SK-N-SH (cell line): ENCODE results near the gene ZBED1. TPM values are rescaled to one million over a fixed set of nuclear protein-coding genes. Genes with fewer than 3 reads are reported as not detected.
"Not testable (repeated sequence)": the region's sequence is repeated elsewhere in the genome, so short reads cannot be mapped to it uniquely, and the experiment has no call there.

Experiments
- CTCF ChIA-PET: fragments of 300-600, 350-600 bp; formaldehyde crosslinking; extraction: SDS; loops from one replicate; lab custom pipeline; 2021; lab: Yijun Ruan, JAX
- POLR2A ChIA-PET: fragments of 350-600 bp; sonication (Branson Sonifier 250); formaldehyde crosslinking; extraction: SDS; loops from one replicate; lab custom pipeline; 2020; ENCODE audit warnings: antibody characterized with exemption, inconsistent platforms; lab: Yijun Ruan, JAX
- DNase-seq: peaks from one replicate; pipeline ENCODE4 v3.0.0; 2012
- H2AFZ ChIP-seq: fragments of 200-600 bp; sonication (generic); 2 replicates; pipeline ENCODE4 v1.8.1; 2016; ENCODE audit warnings: antibody characterized with exemption, mild to moderate bottlenecking, low read depth
- H3F3A ChIP-seq: fragments of 200-600 bp; sonication (generic); replicated peaks from 2 replicates; pipeline ENCODE3; 2016; ENCODE audit warnings: antibody characterized with exemption, mild to moderate bottlenecking; ENCODE audit not compliant: insufficient read depth
- H3K27ac ChIP-seq, 2 experiments: fragments of 200-500 bp in 1 of 2; fragments of 200-600 bp in 1 of 2; sonication (Bioruptor generic) in 1 of 2; sonication (generic), shearing (Covaris generic) in 1 of 2; 2 replicates each; pipeline versions ENCODE4 v1.5.1 to v1.6.1; 2014 to 2016; ENCODE audit warnings: low read depth in 2 of 2, inconsistent platforms in 1 of 2, low read length in 1 of 2, mild to moderate bottlenecking in 1 of 2, mixed read lengths in 1 of 2
- H3K27me3 ChIP-seq: fragments of 200-600 bp; sonication (generic), shearing (Covaris generic); 2 replicates; pipeline ENCODE4 v1.6.1; 2016; ENCODE audit warnings: mixed run types; ENCODE audit not compliant: insufficient read depth
- H3K36me3 ChIP-seq, 2 experiments: fragments of 200-500 bp in 1 of 2; fragments of 200-600 bp in 1 of 2; sonication (Bioruptor generic) in 1 of 2; sonication (generic) in 1 of 2; replicated peaks in 1 of 2; 2 replicates each; pipeline versions ENCODE3 to v1.5.1; 2014 to 2016; ENCODE audit warnings: low read length in 1 of 2, mild to moderate bottlenecking in 1 of 2; ENCODE audit not compliant: insufficient read depth in 2 of 2, control insufficient read depth in 1 of 2
- H3K4me1 ChIP-seq, 2 experiments: fragments of 200-500 bp in 1 of 2; fragments of 200-600 bp in 1 of 2; sonication (Bioruptor generic) in 1 of 2; sonication (generic), shearing (Covaris generic) in 1 of 2; 2 replicates each; pipeline versions ENCODE4 v1.5.1 to v1.6.1; 2014 to 2016; ENCODE audit warnings: low read depth in 1 of 2, low read length in 1 of 2, mixed run types in 1 of 2; ENCODE audit not compliant: insufficient read depth in 2 of 2, control insufficient read depth in 1 of 2
- H3K4me2 ChIP-seq: fragments of 200-600 bp; sonication (generic), shearing (Covaris generic); 2 replicates; pipeline ENCODE4 v1.6.1; 2017; ENCODE audit warnings: mixed run types
- H3K4me3 ChIP-seq, 2 experiments: fragments of 200-500 bp in 1 of 2; fragments of 200-600 bp in 1 of 2; sonication (Bioruptor generic) in 1 of 2; sonication (generic), shearing (Covaris generic) in 1 of 2; 2 replicates each; pipeline versions ENCODE4 v1.5.1 to v1.8.1; 2014 to 2016; ENCODE audit warnings: low read depth in 2 of 2, inconsistent platforms in 1 of 2, low read length in 1 of 2, mild to moderate bottlenecking in 1 of 2, mixed read lengths in 1 of 2, moderate library complexity in 1 of 2
- H3K79me2 ChIP-seq: fragments of 200-600 bp; sonication (generic); 2 replicates; pipeline ENCODE4 v1.8.1; 2017; ENCODE audit warnings: mild to moderate bottlenecking; ENCODE audit not compliant: insufficient read depth
- H3K9ac ChIP-seq: fragments of 200-600 bp; sonication (generic); 2 replicates; pipeline ENCODE4 v1.6.1; 2017; ENCODE audit warnings: mixed run types
- H3K9me2 ChIP-seq: fragments of 200-600 bp; sonication (generic); 2 replicates; pipeline ENCODE4 v1.6.1; 2017; ENCODE audit warnings: mixed run types
- H3K9me3 ChIP-seq: fragments of 200-600 bp; sonication (generic); 2 replicates; pipeline ENCODE4 v1.6.1; 2017; ENCODE audit warnings: mixed run types, mild to moderate bottlenecking, moderate library complexity
- H4K20me1 ChIP-seq: fragments of 200-600 bp; sonication (generic); 2 replicates; pipeline ENCODE4 v1.6.1; 2017; ENCODE audit warnings: mild to moderate bottlenecking, mixed run types; ENCODE audit not compliant: insufficient read depth
- ELF1 ChIP-seq: IDR thresholded peaks from 2 replicates; pipeline ENCODE4 v1.4.0; 2012
- FOSL2 ChIP-seq: IDR thresholded peaks from 2 replicates; pipeline ENCODE4 v1.4.0; 2012; ENCODE audit warnings: low read depth, mild to moderate bottlenecking, moderate library complexity, borderline replicate concordance
- GATA2 ChIP-seq: sonication (generic); formaldehyde crosslinking; IDR thresholded peaks from 2 replicates; pipeline ENCODE4 v1.5.0; 2020; ENCODE audit warnings: mild to moderate bottlenecking, missing genetic modification reagents
- MAX ChIP-seq: IDR thresholded peaks from 2 replicates; pipeline ENCODE4 v1.4.0; 2012; ENCODE audit warnings: low read depth
- NFIC ChIP-seq: IDR thresholded peaks from 2 replicates; pipeline ENCODE4 v1.4.0; 2012; ENCODE audit warnings: borderline replicate concordance
- RXRA ChIP-seq: IDR thresholded peaks from 2 replicates; pipeline ENCODE4 v1.4.0; 2012; ENCODE audit warnings: low read depth, mild to moderate bottlenecking, borderline replicate concordance
- SIN3A ChIP-seq: IDR thresholded peaks from 2 replicates; pipeline ENCODE4 v1.6.1; 2012; ENCODE audit warnings: low read depth, mild to moderate bottlenecking, low read length, moderate library complexity, borderline replicate concordance
- TCF12 ChIP-seq: IDR thresholded peaks from 2 replicates; pipeline ENCODE4 v1.4.0; 2012
- USF1 ChIP-seq: IDR thresholded peaks from 2 replicates; pipeline ENCODE4 v1.4.0; 2012; ENCODE audit warnings: low read depth, borderline replicate concordance
- USF2 ChIP-seq: fragments of 150-350 bp; IDR thresholded peaks from 2 replicates; pipeline ENCODE4 v1.6.1; 2017; ENCODE audit warnings: antibody characterized with exemption, low read length, low read depth, borderline replicate concordance
- whole genome bisulfite sequencing: methylation state at CpG from one replicate; pipeline ENCODE4 v1.1.6; 2017; ENCODE audit warnings: low lambda C conversion rate; 5-methylcytosine and 5-hydroxymethylcytosine counted together
- polyA plus RNA-seq, 3 experiments: library from polyadenylated mRNA; depleted of rRNA; stranded (reverse); fragments of >200 nt; gene quantifications; 2 replicates each; pipeline ENCODE4 v1.2.3, GENCODE V29; 2012
- TF ChIP-seq, protein P1 (sequence below): fragments of 150-350 bp; IDR thresholded peaks from 2 replicates; pipeline ENCODE4 v1.6.1; 2016; ENCODE audit warnings: mild to moderate bottlenecking, low read depth, low read length

Gene ZBED1
- polyA plus RNA-seq, 1 of the 3 experiments (the other 2 are of a cell fraction), result 16.7 TPM

DNA sequence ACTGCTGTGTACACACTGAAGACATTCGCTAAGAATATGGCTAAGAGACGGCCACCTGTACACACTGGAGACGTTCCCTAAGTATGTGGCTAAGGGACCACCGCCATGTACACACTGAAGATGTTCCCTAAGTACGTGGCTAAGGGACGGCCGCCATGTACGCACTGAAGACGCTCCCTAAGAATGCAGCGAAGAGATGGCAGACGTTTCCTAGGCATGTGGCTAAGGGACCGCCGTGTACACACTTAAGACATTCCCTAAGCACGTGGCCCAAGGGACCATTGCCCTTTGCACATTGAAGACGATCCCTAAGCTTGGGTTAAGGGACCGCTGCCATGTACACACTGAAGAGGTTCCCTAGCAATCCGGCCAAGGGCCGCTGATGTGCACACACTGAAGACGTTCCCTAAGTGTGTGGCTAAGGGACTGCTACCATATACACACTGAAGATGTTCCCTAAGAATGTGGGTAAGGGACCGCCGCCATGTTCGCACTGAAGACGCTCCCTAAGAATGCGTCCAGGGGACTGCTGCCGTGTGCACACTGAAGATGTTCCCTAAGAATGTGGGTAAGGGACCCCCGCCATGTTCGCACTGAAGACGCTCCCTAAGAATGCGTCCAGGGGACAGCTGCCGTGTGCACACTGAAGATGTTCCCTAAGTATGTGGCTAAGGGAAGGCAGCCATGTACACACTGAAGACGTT, 36.7 kb downstream of the ZBED1 start:
- no peak for DNase-seq
- Histone ChIP-seq H3K4me3 (no peak overlapping the region), H3F3A (no peaks in the 10 kb centered on the region), H3K4me1 (no peaks in the 10 kb centered on the region), H3K4me2 (no peak overlapping the region), H3K27me3 (no peaks in the 10 kb centered on the region), H3K9ac (no peak overlapping the region), H2AFZ (no peak overlapping the region), H4K20me1 (peaks cover 11% of the 10 kb centered on the region; the same call in 1 of the 2 replicates), H3K79me2 (peaks cover 13% of the 10 kb centered on the region; the same call in 1 of the 2 replicates), H3K9me3 (no peaks in the 10 kb centered on the region), H3K36me3 (no peaks in the 10 kb centered on the region), H3K27ac (no peak overlapping the region), H3K9me2 (no peaks in the 10 kb centered on the region)
- WGBS, result 79% methylated on average over 29 of the region's 31 CpGs
- CTCF ChIA-PET, result no interaction called here
- POLR2A ChIA-PET, result no interaction called here
- TF ChIP-seq USF2, result no peak
- no peak for TF ChIP-seq GATA2 (CRISPR knock-in tag)
- no peak for TF ChIP-seq USF1
- no peak for TF ChIP-seq NFIC

DNA sequence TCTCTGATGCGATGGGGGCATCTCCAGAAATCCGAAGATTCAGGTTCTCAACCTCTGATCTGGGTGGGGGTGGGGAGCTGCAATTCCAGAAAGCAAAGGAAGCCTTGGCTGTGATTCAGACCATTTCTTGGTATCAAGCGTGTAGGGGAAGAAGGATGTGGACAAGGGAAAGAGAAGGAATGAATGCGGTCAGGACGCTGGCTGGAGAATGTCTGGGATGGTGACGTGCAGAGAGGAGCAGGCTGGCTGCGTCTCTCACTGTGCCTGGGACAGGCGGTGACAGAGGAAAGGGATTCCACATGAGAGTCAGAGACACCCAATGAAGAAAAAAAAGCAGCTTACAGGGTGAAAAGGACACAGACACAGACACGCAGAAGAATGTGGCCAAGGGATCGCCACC, 37.3 kb downstream of the ZBED1 start:
- DNase-seq, H3K4me1 ChIP-seq, POLR2A ChIA-PET, H2AFZ ChIP-seq, H3F3A ChIP-seq, H3K9me2 ChIP-seq, H3K9ac ChIP-seq, CTCF ChIA-PET, H3K4me2 ChIP-seq, H3K27me3 ChIP-seq, H3K4me3 ChIP-seq, H3K27ac ChIP-seq, H3K36me3 ChIP-seq, H3K9me3 ChIP-seq: not testable (repeated sequence)
- WGBS, result 85% methylated on average over 10 of the region's 10 CpGs
- peaks cover 13% of the 10 kb centered on the region; the same call in 1 of the 2 replicates for H3K79me2 ChIP-seq
- peaks cover 11% of the 10 kb centered on the region; the same call in 1 of the 2 replicates for H4K20me1 ChIP-seq

DNA sequence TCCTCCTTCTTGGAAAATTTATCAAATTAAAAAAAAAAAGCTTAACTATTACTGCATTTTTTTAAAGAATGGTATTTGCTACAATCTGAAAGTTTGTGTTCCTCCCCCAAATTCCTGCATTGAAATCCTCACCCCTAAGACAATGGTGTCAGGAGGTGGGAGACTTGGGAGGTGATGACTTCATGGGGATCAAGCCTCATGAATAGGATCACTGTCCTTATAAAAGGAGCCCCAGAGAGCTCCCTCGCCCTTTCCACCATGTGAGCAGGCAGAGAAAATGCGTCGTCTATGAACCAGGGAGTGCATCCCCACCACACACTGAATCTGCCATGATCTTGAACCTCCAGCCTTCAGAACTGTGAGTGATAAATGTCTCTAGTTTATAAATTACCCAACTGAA, 38.0 kb downstream of the ZBED1 start:
- Histone ChIP-seq H3K27me3 (no peaks in the 10 kb centered on the region), H2AFZ (no peak overlapping the region), H3K4me1 (no peaks in the 10 kb centered on the region), H3K4me2 (no peak overlapping the region), H3F3A (no peaks in the 10 kb centered on the region), H4K20me1 (peaks cover 11% of the 10 kb centered on the region; the same call in 1 of the 2 replicates)
- DNase-seq, result no peak
- POLR2A ChIA-PET, result no interaction called here
- TF ChIP-seq, protein P1, sequence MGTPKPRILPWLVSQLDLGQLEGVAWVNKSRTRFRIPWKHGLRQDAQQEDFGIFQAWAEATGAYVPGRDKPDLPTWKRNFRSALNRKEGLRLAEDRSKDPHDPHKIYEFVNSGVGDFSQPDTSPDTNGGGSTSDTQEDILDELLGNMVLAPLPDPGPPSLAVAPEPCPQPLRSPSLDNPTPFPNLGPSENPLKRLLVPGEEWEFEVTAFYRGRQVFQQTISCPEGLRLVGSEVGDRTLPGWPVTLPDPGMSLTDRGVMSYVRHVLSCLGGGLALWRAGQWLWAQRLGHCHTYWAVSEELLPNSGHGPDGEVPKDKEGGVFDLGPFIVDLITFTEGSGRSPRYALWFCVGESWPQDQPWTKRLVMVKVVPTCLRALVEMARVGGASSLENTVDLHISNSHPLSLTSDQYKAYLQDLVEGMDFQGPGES, result no peak
- TF ChIP-seq MAX, result no peak
- TF ChIP-seq TCF12, result no peak
- TF ChIP-seq GATA2 (CRISPR knock-in tag), result no peak
- TF ChIP-seq FOSL2, result no peak
- TF ChIP-seq SIN3A, result no peak
- TF ChIP-seq RXRA, result no peak
- TF ChIP-seq ELF1, result no peak
- TF ChIP-seq, all 33 proteins: peak for 0
- H3K27ac ChIP-seq, result no peak overlapping the region
- WGBS, result 97% methylated on average over 3 of the region's 3 CpGs
- no peaks in the 10 kb centered on the region for H3K36me3 ChIP-seq
- no peak overlapping the region for H3K4me3 ChIP-seq
- no peak overlapping the region for H3K9ac ChIP-seq
- CTCF ChIA-PET, result no interaction called here
- H3K9me2 ChIP-seq, result no peaks in the 10 kb centered on the region
- H3K9me3 ChIP-seq, result no peaks in the 10 kb centered on the region
- peaks cover 13% of the 10 kb centered on the region; the same call in 1 of the 2 replicates for H3K79me2 ChIP-seq
